Spleen (tissue), 11 donors: ENCODE results near the gene PPP1R37. TPM values are rescaled to one million over a fixed set of nuclear protein-coding genes. Genes with fewer than 3 reads are reported as not detected.

Experiments used
- DNase-seq: peaks from one replicate; pipeline ENCODE4 v3.0.0-alpha.2; 2020
- H3K27ac ChIP-seq, 8 donors: fragments of 200-600 bp; sonication (generic) in 7 of 8; 1 replicate in 4 of 8; 2 replicates in 4 of 8; pipeline versions ENCODE4 v1.5.0 to v1.8.0; 2016 to 2021; ENCODE audit warnings: inconsistent platforms in 4 of 8, mild to moderate bottlenecking in 4 of 8, moderate library complexity in 1 of 8
- H3K27me3 ChIP-seq, 7 donors: fragments of 200-600 bp; sonication (generic) in 6 of 7; replicated peaks in 1 of 7; 1 replicate in 4 of 7; 2 replicates in 3 of 7; pipeline versions ENCODE4 v1.5.0 to v1.8.0; 2016 to 2021; ENCODE audit warnings: inconsistent platforms in 3 of 7, mild to moderate bottlenecking in 1 of 7
- H3K36me3 ChIP-seq, 6 donors: fragments of 200-600 bp; sonication (generic) in 5 of 6; 1 replicate in 4 of 6; 2 replicates in 2 of 6; pipeline versions ENCODE4 v1.5.0 to v1.8.0; 2016 to 2021; ENCODE audit warnings: inconsistent platforms in 2 of 6
- H3K4me1 ChIP-seq, 6 donors: fragments of 200-600 bp; sonication (generic) in 5 of 6; 1 replicate in 3 of 6; 2 replicates in 3 of 6; pipeline versions ENCODE4 v1.5.0 to v1.8.0; 2016 to 2021; ENCODE audit warnings: inconsistent platforms in 3 of 6
- H3K4me3 ChIP-seq, 8 donors: fragments of 200-600 bp; sonication (generic) in 7 of 8; 1 replicate in 4 of 8; 2 replicates in 4 of 8; pipeline versions ENCODE4 v1.5.0 to v1.8.0; 2016 to 2021; ENCODE audit warnings: inconsistent platforms in 4 of 8, mild to moderate bottlenecking in 4 of 8, moderate library complexity in 2 of 8
- H3K9me3 ChIP-seq, 8 donors: fragments of 200-600 bp; sonication (generic) in 7 of 8; 1 replicate in 4 of 8; 2 replicates in 4 of 8; pipeline versions ENCODE4 v1.5.0 to v1.8.0; 2016 to 2021; ENCODE audit warnings: inconsistent platforms in 4 of 8
- CTCF ChIP-seq, 11 experiments: fragments of 200-600 bp in 7 of 11; fragments of 450-650 bp in 4 of 11; sonication (generic) in 4 of 11; IDR thresholded peaks in 8 of 11; conservative IDR thresholded peaks in 3 of 11; 1 replicate in 7 of 11; 2 replicates in 4 of 11; pipeline versions ENCODE4 v1.4.0 to v1.8.0; 2016 to 2021; ENCODE audit warnings: antibody characterized with exemption in 11 of 11, inconsistent platforms in 4 of 11, mild to moderate bottlenecking in 1 of 11
- POLR2A ChIP-seq, 3 donors: fragments of 450-650 bp; IDR thresholded peaks; one replicate each; pipeline ENCODE4 v1.5.1; 2017; ENCODE audit warnings: antibody characterized with exemption in 3 of 3, mild to moderate bottlenecking in 1 of 3
- POLR2AphosphoS5 ChIP-seq, 3 donors: sonication (generic); formaldehyde crosslinking; IDR thresholded peaks; one replicate each; pipeline ENCODE4 v1.5.1; 2017; ENCODE audit warnings: antibody characterized with exemption in 3 of 3
- WGBS, 5 donors: extraction: QIAGEN DNeasy Blood & Tissue Kit in 3 of 5; methylation state at CpG; one replicate each; pipeline versions ENCODE4 v1.1.5 to v1.1.7; 2013 to 2018; 5-methylcytosine and 5-hydroxymethylcytosine counted together
- intact Hi-C: fragments of 100-400 bp; cut with DNase I; formaldehyde crosslinking; loops from one replicate; pipeline ENCODE4 v1.15.0; 2023; ENCODE audit warnings: low total_unique reads
- polyA plus RNA-seq, 3 donors: library from polyadenylated mRNA; stranded (reverse); fragments of 200-250 nt; gene quantifications; one replicate each; pipeline ENCODE4 v1.2.1, GENCODE V29; 2013
- total RNA-seq, 7 donors: library from RNA; depleted of rRNA in 3 of 7; stranded (reverse); fragments of >200 nt in 3 of 7; fragmentation: NEBNext Ultra II Directional in 4 of 7; extraction: Animal tissue kit (Norgen Biotek cat#: 25700) in 4 of 7; gene quantifications; one replicate each; pipeline versions ENCODE4 v1.1.0 to v1.2.1, GENCODE V29; 2016 to 2021
- donor health status: healthy with polysubstance abuse.
- donor health status: DM: no; HTN: no; CAD: no; lungs with moderate emphysema.
- donor health status: DM: no; HTN: no; CAD: no.
- donor health status: Bipolar disorder and iron deficiency.
- donor health status: healthy.
- donor health status: DM: no; HTN: no; CAD: no.
- donor health status: DM: yes; HTN: yes; CAD: no.

Gene PPP1R37
- total and polyA plus RNA-seq, 10 donors, result 14.3 to 36.7 (median 20.0) TPM

GRCh38 chr19:45168767-45169351, 75.9 kb downstream of the PPP1R37 start:
- Histone ChIP-seq H3K27ac (peak overlapping the region in 1 of 8 donors; percentile 47), H3K36me3 (peaks cover 0 to 10% (median 0%) of the 10 kb centered on the region in 6 donors), H3K4me3 (no peak overlapping the region), H3K27me3 (no peaks in the 10 kb centered on the region), H3K4me1 (peaks cover 34 to 92% (median 72%) of the 10 kb centered on the region in 6 donors), H3K9me3 (no peaks in the 10 kb centered on the region)
- 69 to 84% (median 79%) methylated on average over 13 to 16 of the region's 16 CpGs for WGBS, 5 donors
- intact Hi-C loops, result no loop called here
- peak in 2 of 3 donors; percentile 33 to 62 for TF ChIP-seq POLR2AphosphoS5 (IDR thresholded peaks at IDR 0.05)
- no peak for TF ChIP-seq POLR2A (IDR thresholded peaks at IDR 0.05)
- no peak for DNase-seq

- Histone ChIP-seq H3K4me1 (peaks cover 26 to 92% (median 65%) of the 10 kb centered on the region in 6 donors), H3K4me3 (no peak overlapping the region), H3K9me3 (no peaks in the 10 kb centered on the region), H3K27me3 (no peaks in the 10 kb centered on the region), H3K27ac (peak overlapping the region in 1 of 8 donors; percentile 47), H3K36me3 (peaks cover 0 to 10% (median 0%) of the 10 kb centered on the region in 6 donors)
- TF ChIP-seq POLR2A (IDR thresholded peaks at IDR 0.05), result no peak
- no peak for TF ChIP-seq POLR2AphosphoS5 (IDR thresholded peaks at IDR 0.05)
- TF ChIP-seq CTCF (IDR thresholded peaks at IDR 0.05 in 8 of 11, conservative IDR thresholded peaks at IDR 0.05 in 3 of 11), result no peak
- DNase-seq, result no peak
- intact Hi-C loops, result no loop called here
- WGBS, 5 donors, result 86 to 96% (median 93%) methylated on average over 9 to 10 of the region's 10 CpGs
Measured at GRCh38 chr19:45169602-45170001, 76.6 kb downstream of the PPP1R37 start.

GRCh38 chr19:45170146-45171106, 77.4 kb downstream of the PPP1R37 start:
- Histone ChIP-seq H3K27ac (peak overlapping the region in 7 of 8 donors; percentile 44 to 78 (median 73)), H3K27me3 (no peaks in the 10 kb centered on the region), H3K9me3 (no peaks in the 10 kb centered on the region), H3K36me3 (peaks cover 0 to 10% (median 0%) of the 10 kb centered on the region in 6 donors), H3K4me1 (peaks cover 21 to 86% (median 59%) of the 10 kb centered on the region in 6 donors), H3K4me3 (peak overlapping the region in 1 of 8 donors; percentile 28)
- intact Hi-C loops, result no loop called here
- 84 to 87% (median 86%) methylated on average over 18 to 21 of the region's 21 CpGs for WGBS, 5 donors
- DNase-seq, result no peak
- peak in 1 of 3 donors; percentile 0 for TF ChIP-seq POLR2AphosphoS5 (IDR thresholded peaks at IDR 0.05)
- TF ChIP-seq CTCF (IDR thresholded peaks at IDR 0.05 in 8 of 11, conservative IDR thresholded peaks at IDR 0.05 in 3 of 11), result no peak

- H3K27ac ChIP-seq, result peak overlapping the region; percentile 44 to 78 (median 69)
Measured at GRCh38 chr19:45171211-45171623, 78.2 kb downstream of the PPP1R37 start.

More at GRCh38 chr19:45171211-45171623, 78.2 kb downstream of the PPP1R37 start:
- DNase-seq, result no peak
- H3K36me3 ChIP-seq, result peaks cover 0 to 10% (median 0%) of the 10 kb centered on the region in 6 donors
- no peaks in the 10 kb centered on the region for H3K9me3 ChIP-seq
- H3K4me3 ChIP-seq, result peak overlapping the region in 1 of 8 donors; percentile 28
- H3K27me3 ChIP-seq, result no peaks in the 10 kb centered on the region
- peaks cover 21 to 86% (median 59%) of the 10 kb centered on the region in 6 donors for H3K4me1 ChIP-seq
- TF ChIP-seq CTCF (IDR thresholded peaks at IDR 0.05 in 8 of 11, conservative IDR thresholded peaks at IDR 0.05 in 3 of 11), result no peak
- no peak for TF ChIP-seq POLR2A (IDR thresholded peaks at IDR 0.05)
- peak in 2 of 3 donors; percentile 24 to 68 for TF ChIP-seq POLR2AphosphoS5 (IDR thresholded peaks at IDR 0.05)
- intact Hi-C loops, result no loop called here
- WGBS, 5 donors, result 22 to 36% (median 32%) methylated on average over 7 of the region's 7 CpGs
